Fibroblast of lung (primary cell): ENCODE results near the gene SNORC. TPM values are rescaled to one million over a fixed set of nuclear protein-coding genes. Genes with fewer than 3 reads are reported as not detected.

Experiments
- DNase-seq, 2 donors: peaks; one replicate each; pipeline versions ENCODE4 v3.0.0 to v3.0.0-alpha.2; 2010; ENCODE audit warnings: low read depth in 2 of 2
- H2AFZ ChIP-seq: 2 replicates; pipeline ENCODE4 v1.5.1; 2012; ENCODE audit warnings: low read length, control low read depth, inconsistent platforms
- H3K27ac ChIP-seq: 2 replicates; pipeline ENCODE4 v1.5.1; 2011; ENCODE audit warnings: low read length, control low read depth; ENCODE audit not compliant: insufficient read depth
- H3K27me3 ChIP-seq: 2 replicates; pipeline ENCODE4 v1.5.1; 2011; ENCODE audit warnings: mild to moderate bottlenecking, low read length; ENCODE audit not compliant: control insufficient read depth, insufficient read depth
- H3K36me3 ChIP-seq: 2 replicates; pipeline ENCODE4 v1.5.1; 2011; ENCODE audit warnings: low read length; ENCODE audit not compliant: control insufficient read depth, insufficient read depth
- H3K4me1 ChIP-seq: 2 replicates; pipeline ENCODE4 v1.5.1; 2011; ENCODE audit warnings: low read length; ENCODE audit not compliant: control insufficient read depth, insufficient read depth; ENCODE audit errors: extremely low read depth
- H3K4me2 ChIP-seq: 2 replicates; pipeline ENCODE4 v1.5.1; 2011; ENCODE audit warnings: low read length, control low read depth; ENCODE audit not compliant: insufficient read depth; ENCODE audit errors: extremely low read depth
- H3K4me3 ChIP-seq, 4 experiments: fragments of 200-600 bp in 1 of 4; sonication (generic) in 1 of 4; replicated peaks in 1 of 4; 2 replicates each; pipeline ENCODE4 v1.5.1; 2011 to 2016; ENCODE audit warnings: low read length in 4 of 4, low read depth in 3 of 4, mild to moderate bottlenecking in 3 of 4, control low read depth in 2 of 4, inconsistent platforms in 1 of 4, mixed read lengths in 1 of 4; ENCODE audit not compliant: insufficient read depth in 1 of 4; ENCODE audit errors: control extremely low read depth in 1 of 4
- H3K79me2 ChIP-seq: 2 replicates; pipeline ENCODE4 v1.5.1; 2012; ENCODE audit warnings: mild to moderate bottlenecking, low read length, inconsistent platforms; ENCODE audit not compliant: control insufficient read depth, insufficient read depth
- H3K9ac ChIP-seq: 2 replicates; pipeline ENCODE4 v1.5.1; 2011; ENCODE audit warnings: mild to moderate bottlenecking, low read length, control low read depth; ENCODE audit not compliant: insufficient read depth
- H3K9me3 ChIP-seq: 2 replicates; pipeline ENCODE4 v1.5.1; 2012; ENCODE audit warnings: low read depth, low read length; ENCODE audit not compliant: control insufficient read depth, insufficient read depth
- H4K20me1 ChIP-seq: 2 replicates; pipeline ENCODE4 v1.5.1; 2011; ENCODE audit warnings: low read length; ENCODE audit not compliant: control insufficient read depth, insufficient read depth; ENCODE audit errors: extremely low read depth
- CTCF ChIP-seq, 2 donors: IDR thresholded peaks in 1 of 2; conservative IDR thresholded peaks in 1 of 2; 1 replicate in 1 of 2; 2 replicates in 1 of 2; pipeline ENCODE4 v1.5.1; 2011 to 2012; ENCODE audit warnings: low read length in 2 of 2, control low read depth in 1 of 2, inconsistent platforms in 1 of 2, low read depth in 1 of 2, mild to moderate bottlenecking in 1 of 2
- EZH2 ChIP-seq: IDR thresholded peaks from 2 replicates; pipeline ENCODE4 v1.5.1; 2012; ENCODE audit warnings: low read length, control low read depth, mild to moderate bottlenecking; ENCODE audit errors: missing control alignments
- polyA plus RNA-seq, 2 donors: library from polyadenylated mRNA; depleted of rRNA in 1 of 2; stranded (reverse) in 1 of 2; unstranded in 1 of 2; fragments of >200 nt; gene quantifications; 2 replicates each; pipeline ENCODE4 v1.2.1, GENCODE V29; 2011 to 2012; ENCODE audit warnings: missing spikeins in 1 of 2
- total RNA-seq: library from RNA; depleted of rRNA; stranded (reverse); fragments of >200 nt; gene quantifications from 2 replicates; pipeline ENCODE4 v1.2.1, GENCODE V29; 2014

Gene SNORC
- total and polyA plus RNA-seq, 2 donors (not counting 1 experiment from before 2014, with no cell fraction given) = 0.14 to 0.83 TPM

GRCh38 chr2:232925821-232926156 lies 55.7 kb downstream of the SNORC start:
- Histone ChIP-seq H3K79me2 (no peaks in the 10 kb centered on the region), H2AFZ (no peak overlapping the region), H3K9me3 (no peaks in the 10 kb centered on the region), H3K27ac (no peak overlapping the region), H3K4me3 (no peak overlapping the region), H3K9ac (no peak overlapping the region), H3K4me1 (no peaks in the 10 kb centered on the region), H4K20me1 (no peaks in the 10 kb centered on the region), H3K27me3 (peaks cover 13% of the 10 kb centered on the region), H3K4me2 (peak overlapping the region; percentile 35), H3K36me3 (no peaks in the 10 kb centered on the region)
- DNase-seq = no peak
- TF ChIP-seq CTCF (conservative IDR thresholded peaks at IDR 0.05 in 1 of 2, IDR thresholded peaks at IDR 0.05 in 1 of 2; ENCODE audit: low read depth in 1 of 2, low read length in 2 of 2) = no peak
- no peak for TF ChIP-seq EZH2

- Histone ChIP-seq H3K79me2 (no peaks in the 10 kb centered on the region), H3K27ac (no peak overlapping the region), H4K20me1 (no peaks in the 10 kb centered on the region), H3K4me1 (no peaks in the 10 kb centered on the region), H2AFZ (no peak overlapping the region), H3K9ac (no peak overlapping the region), H3K4me3 (peak overlapping the region in 3 of 4 experiments; percentile 16 to 40 (median 40)), H3K36me3 (no peaks in the 10 kb centered on the region), H3K9me3 (no peaks in the 10 kb centered on the region), H3K4me2 (peak overlapping the region; percentile 68), H3K27me3 (peaks cover 13% of the 10 kb centered on the region)
- no peak for DNase-seq
- TF ChIP-seq EZH2 (no peak), CTCF (conservative IDR thresholded peaks at IDR 0.05 in 1 of 2, IDR thresholded peaks at IDR 0.05 in 1 of 2; ENCODE audit: low read depth in 1 of 2, low read length in 2 of 2) (no peak)
Observed at GRCh38 chr2:232926431-232926939, 56.4 kb downstream of the SNORC start.

- Histone ChIP-seq H2AFZ (no peak overlapping the region), H3K36me3 (no peaks in the 10 kb centered on the region), H3K27ac (no peak overlapping the region), H3K9ac (no peak overlapping the region), H3K9me3 (no peaks in the 10 kb centered on the region), H3K27me3 (peaks cover 13% of the 10 kb centered on the region), H3K4me1 (no peaks in the 10 kb centered on the region), H3K4me2 (peak overlapping the region; percentile 68), H4K20me1 (no peaks in the 10 kb centered on the region), H3K79me2 (no peaks in the 10 kb centered on the region), H3K4me3 (peak overlapping the region in 2 of 4 experiments; percentile 40)
- TF ChIP-seq CTCF (conservative IDR thresholded peaks at IDR 0.05 in 1 of 2, IDR thresholded peaks at IDR 0.05 in 1 of 2; ENCODE audit: low read depth in 1 of 2, low read length in 2 of 2) (no peak), EZH2 (peak; percentile 20)
- peak in 1 of 2 donors; percentile 36 for DNase-seq
Observed at GRCh38 chr2:232927032-232927792, 57.1 kb downstream of the SNORC start.
